ENCODE measurements around the gene ABCG1. TPM values are rescaled to one million over a fixed set of nuclear protein-coding genes. Genes with fewer than 3 reads are reported as not detected.

Gene ABCG1
- total RNA-seq, 4 donors from 2014 or later: 2.6 to 10.9 (median 3.7) TPM

- no peaks in the 10 kb centered on the region for H3K36me3 ChIP-seq
- peaks cover 21 to 51% (median 30%) of the 10 kb centered on the region in 3 donors for H3K4me1 ChIP-seq
- H3K4me3 ChIP-seq: peak overlapping the region; percentile 35 to 81 (median 62)
- 0 to 1% methylated on average over 12 to 30 of the region's 41 CpGs for WGBS, 2 donors
- no peak for DNase-seq
- TF ChIP-seq CTCF (IDR thresholded peaks at IDR 0.05): no peak
- no peak for TF ChIP-seq POLR2A (IDR thresholded peaks at IDR 0.05)
- peaks cover 0 to 87% (median 0%) of the 10 kb centered on the region in 4 donors for H3K27me3 ChIP-seq
- no peaks in the 10 kb centered on the region for H3K9me3 ChIP-seq
- intact Hi-C loops (cut with DNase I): no loop called here
- peak overlapping the region; percentile 61 to 86 (median 78) for H3K27ac ChIP-seq
Measured at GRCh38 chr21:42219606-42220137, 732 bp downstream of the ABCG1 start.

GRCh38 chr21:42220138-42220701 lies 1.3 kb downstream of the ABCG1 start:
- TF ChIP-seq CTCF (IDR thresholded peaks at IDR 0.05): no peak
- TF ChIP-seq POLR2A (IDR thresholded peaks at IDR 0.05): peak in 1 of 4 donors; percentile 53
- Histone ChIP-seq H3K4me3 (peak overlapping the region; percentile 35 to 81 (median 62)), H3K36me3 (no peaks in the 10 kb centered on the region), H3K27ac (peak overlapping the region; percentile 61 to 86 (median 78)), H3K27me3 (peaks cover 0 to 83% (median 0%) of the 10 kb centered on the region in 4 donors), H3K9me3 (no peaks in the 10 kb centered on the region), H3K4me1 (peaks cover 21 to 51% (median 30%) of the 10 kb centered on the region in 3 donors)
- 0 to 2% methylated on average over 26 of the region's 26 CpGs for WGBS, 2 donors
- intact Hi-C loops (cut with DNase I): no loop called here
- DNase-seq: peak; percentile 34

GRCh38 chr21:42221581-42222345 lies 2.8 kb downstream of the ABCG1 start:
- H3K27ac ChIP-seq: peak overlapping the region in 3 of 4 donors; percentile 43 to 79 (median 49)
- H3K27me3 ChIP-seq: peaks cover 0 to 85% (median 0%) of the 10 kb centered on the region in 4 donors
- DNase-seq: no peak
- 67 to 84% methylated on average over 14 to 15 of the region's 15 CpGs for WGBS, 2 donors
- H3K4me3 ChIP-seq: peak overlapping the region in 1 of 4 donors; percentile 4
- intact Hi-C loops (cut with DNase I): no loop called here
- H3K4me1 ChIP-seq: peaks cover 21 to 51% (median 30%) of the 10 kb centered on the region in 3 donors
- H3K9me3 ChIP-seq: no peaks in the 10 kb centered on the region
- H3K36me3 ChIP-seq: peaks cover 0 to 14% (median 0%) of the 10 kb centered on the region in 3 donors
- TF ChIP-seq POLR2A (IDR thresholded peaks at IDR 0.05) (no peak), CTCF (IDR thresholded peaks at IDR 0.05) (no peak)

GRCh38 chr21:42222386-42222785 lies 3.4 kb downstream of the ABCG1 start:
- no peak for DNase-seq
- peak overlapping the region in 3 of 4 donors; percentile 43 to 79 (median 49) for H3K27ac ChIP-seq
- intact Hi-C loops (cut with DNase I): no loop called here

More at GRCh38 chr21:42222386-42222785, 3.4 kb downstream of the ABCG1 start:
- 84 to 86% methylated on average over 5 to 6 of the region's 6 CpGs for WGBS, 2 donors
- Histone ChIP-seq H3K4me1 (peaks cover 21 to 54% (median 30%) of the 10 kb centered on the region in 3 donors), H3K36me3 (peaks cover 0 to 16% (median 0%) of the 10 kb centered on the region in 3 donors), H3K9me3 (no peaks in the 10 kb centered on the region), H3K27me3 (peaks cover 0 to 82% (median 0%) of the 10 kb centered on the region in 4 donors), H3K4me3 (no peak overlapping the region)
- TF ChIP-seq POLR2A (IDR thresholded peaks at IDR 0.05) (no peak), CTCF (IDR thresholded peaks at IDR 0.05) (no peak)
